Dorsolateral prefrontal cortex (tissue), 118 donors: ENCODE data around the gene FREM3. TPM values are rescaled to one million over a fixed set of nuclear protein-coding genes. Genes with fewer than 3 reads are reported as not detected.

Source experiments
- total RNA-seq, 120 experiments: library from RNA; stranded (reverse); gene quantifications; one replicate each; pipeline versions ENCODE4 v1.2.3 to v1.2.4, GENCODE V29; 2022

FREM3 gene
- total RNA-seq, 120 experiments from 2014 or later, result 0.11 to 13.9 (median 2.9) TPM

Other genes starting within 250 kb of the FREM3 start
- 10 to 100 TPM; 33.7 to 73.2 (median 51.5) TPM for gene SMARCA5, start 187.0 kb downstream of the FREM3 start, total RNA-seq
- 1 to 10 TPM in 46 of 120 experiments, under 1 TPM in 59, not detected in 15; 0.31 to 2.9 (median 0.93) TPM for gene GYPE, start 204.9 kb upstream of the FREM3 start, total RNA-seq